ENCODE measurements around the gene HTT. TPM values are rescaled to one million over a fixed set of nuclear protein-coding genes. Genes with fewer than 3 reads are reported as not detected.

The HTT gene
- total RNA-seq, 1 donor from 2014 or later = 38.5 TPM

GRCh38 chr4:3255611-3256186 is 181.2 kb downstream of the HTT start:
- DNase-seq (ENCODE audit: low spot score) = peak; percentile 76
- no peak for TF ChIP-seq CTCF (IDR thresholded peaks at IDR 0.05)
- peaks cover 2% of the 10 kb centered on the region for H3K36me3 Mint-ChIP-seq (ENCODE audit: low read depth)
- no peaks in the 10 kb centered on the region for H3K27me3 Mint-ChIP-seq (ENCODE audit: low read depth)
- peaks cover 5% of the 10 kb centered on the region for H3K4me1 Mint-ChIP-seq (ENCODE audit: low read depth)
- H3K27ac Mint-ChIP-seq (ENCODE audit: unreplicated experiment) = no peak overlapping the region
- H3K4me3 Mint-ChIP-seq (ENCODE audit: unreplicated experiment) = no peak overlapping the region
- no peaks in the 10 kb centered on the region for H3K9me3 Mint-ChIP-seq (ENCODE audit: low read depth)

GRCh38 chr4:3256230-3257102 is 182.0 kb downstream of the HTT start:
- H3K36me3 Mint-ChIP-seq (ENCODE audit: low read depth) = peaks cover 2% of the 10 kb centered on the region
- DNase-seq (ENCODE audit: low spot score) = peak; percentile 83

GRCh38 chr4:3257103-3257555 is 182.6 kb downstream of the HTT start:
- H3K4me1 Mint-ChIP-seq (ENCODE audit: low read depth) = no peaks in the 10 kb centered on the region
- no peak for TF ChIP-seq CTCF (IDR thresholded peaks at IDR 0.05)
- H3K36me3 Mint-ChIP-seq (ENCODE audit: low read depth) = peaks cover 2% of the 10 kb centered on the region
- H3K9me3 Mint-ChIP-seq (ENCODE audit: low read depth) = no peaks in the 10 kb centered on the region
- no peaks in the 10 kb centered on the region for H3K27me3 Mint-ChIP-seq (ENCODE audit: low read depth)
- no peak overlapping the region for H3K27ac Mint-ChIP-seq (ENCODE audit: unreplicated experiment)
- no peak overlapping the region for H3K4me3 Mint-ChIP-seq (ENCODE audit: unreplicated experiment)
- DNase-seq (ENCODE audit: low spot score) = no peak

More at GRCh38 chr4:3256230-3257102, 182.0 kb downstream of the HTT start:
- H3K9me3 Mint-ChIP-seq (ENCODE audit: low read depth) = no peaks in the 10 kb centered on the region
- no peaks in the 10 kb centered on the region for H3K27me3 Mint-ChIP-seq (ENCODE audit: low read depth)
- H3K27ac Mint-ChIP-seq (ENCODE audit: unreplicated experiment) = no peak overlapping the region
- TF ChIP-seq CTCF (IDR thresholded peaks at IDR 0.05) = no peak
- H3K4me3 Mint-ChIP-seq (ENCODE audit: unreplicated experiment) = no peak overlapping the region
- H3K4me1 Mint-ChIP-seq (ENCODE audit: low read depth) = no peaks in the 10 kb centered on the region

- Mint-ChIP-seq H3K4me3 (ENCODE audit: unreplicated experiment) (no peak overlapping the region), H3K27ac (ENCODE audit: unreplicated experiment) (no peak overlapping the region), H3K4me1 (ENCODE audit: low read depth) (no peaks in the 10 kb centered on the region), H3K36me3 (ENCODE audit: low read depth) (peaks cover 2% of the 10 kb centered on the region), H3K9me3 (ENCODE audit: low read depth) (no peaks in the 10 kb centered on the region), H3K27me3 (ENCODE audit: low read depth) (no peaks in the 10 kb centered on the region)
- no peak for TF ChIP-seq CTCF (IDR thresholded peaks at IDR 0.05)
- DNase-seq (ENCODE audit: low spot score) = peak; percentile 88
Observed at GRCh38 chr4:3257556-3258482, 183.3 kb downstream of the HTT start.

All from chondrocyte (in vitro differentiated cells).